ENCODE data around the gene BEAN1. TPM values are rescaled to one million over a fixed set of nuclear protein-coding genes. Genes with fewer than 3 reads are reported as not detected.

Gene BEAN1
- total RNA-seq, 6 experiments from 2014 or later, result not detected

- H3K4me1 Mint-ChIP-seq (ENCODE audit: low read depth), result peaks cover 16% of the 10 kb centered on the region
- no peak overlapping the region for H3K4me3 Mint-ChIP-seq
- peaks cover 6% of the 10 kb centered on the region; the same call in 1 of the 2 replicates for H3K9me3 Mint-ChIP-seq
- H3K36me3 Mint-ChIP-seq (ENCODE audit: low read depth), result no peaks in the 10 kb centered on the region
- TF ChIP-seq CTCF (IDR thresholded peaks at IDR 0.05), result no peak
- H3K27ac Mint-ChIP-seq, result no peak overlapping the region
- no peak for DNase-seq
- peaks cover 18% of the 10 kb centered on the region for H3K27me3 Mint-ChIP-seq (ENCODE audit: insufficient read depth)
These were observed 23.5 kb upstream of the BEAN1 start for GRCh38 chr16:66403531-66404145.

GRCh38 chr16:66405057-66405783, 21.9 kb upstream of the BEAN1 start:
- no peaks in the 10 kb centered on the region for H3K36me3 Mint-ChIP-seq (ENCODE audit: low read depth)
- peaks cover 13% of the 10 kb centered on the region for H3K27me3 Mint-ChIP-seq (ENCODE audit: insufficient read depth)
- TF ChIP-seq CTCF (IDR thresholded peaks at IDR 0.05), result no peak
- peaks cover 6% of the 10 kb centered on the region; the same call in 1 of the 2 replicates for H3K9me3 Mint-ChIP-seq
- H3K4me1 Mint-ChIP-seq (ENCODE audit: low read depth), result peaks cover 30% of the 10 kb centered on the region
- H3K27ac Mint-ChIP-seq, result no peak overlapping the region
- no peak for DNase-seq
- H3K4me3 Mint-ChIP-seq, result no peak overlapping the region

DNA sequence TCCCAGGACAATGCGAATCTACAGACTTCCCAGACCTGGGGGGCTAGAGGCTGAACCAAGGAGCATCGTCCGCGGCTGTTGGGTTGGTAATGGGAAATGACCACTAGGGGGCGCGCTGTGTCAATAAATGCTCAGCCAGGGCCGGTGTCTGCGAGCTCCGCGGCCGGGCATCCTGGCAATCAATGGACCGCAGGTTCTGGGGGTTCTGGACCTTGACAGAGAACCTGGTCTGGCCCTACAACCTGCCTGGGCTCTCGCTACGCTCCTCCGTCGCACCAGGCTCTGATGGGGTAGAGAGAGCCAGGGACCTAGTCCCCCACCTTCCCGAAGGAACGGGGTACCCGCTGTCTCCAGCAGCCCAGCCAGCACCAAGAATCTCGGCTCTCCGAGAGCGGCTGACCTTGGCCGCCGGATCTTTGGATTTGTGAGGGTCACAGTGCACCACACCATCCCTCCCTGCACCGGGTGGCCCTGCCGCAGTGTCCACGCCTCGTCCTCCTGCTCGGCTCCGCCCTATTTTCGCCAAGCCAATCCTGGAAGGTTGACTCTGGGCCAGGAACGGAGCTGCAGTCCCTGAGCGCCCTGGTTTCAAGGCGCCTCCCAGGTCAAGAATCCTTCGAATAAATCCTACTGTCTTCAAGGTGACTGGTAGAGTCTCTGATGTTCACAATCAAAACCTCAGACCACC, 20.4 kb upstream of the BEAN1 start:
- peaks cover 8% of the 10 kb centered on the region for H3K36me3 Mint-ChIP-seq (ENCODE audit: low read depth)
- H3K27me3 Mint-ChIP-seq (ENCODE audit: insufficient read depth), result peaks cover 12% of the 10 kb centered on the region
- H3K4me3 Mint-ChIP-seq, result peak overlapping the region; percentile 86
- peaks cover 30% of the 10 kb centered on the region for H3K4me1 Mint-ChIP-seq (ENCODE audit: low read depth)
- H3K9me3 Mint-ChIP-seq, result peaks cover 6% of the 10 kb centered on the region
- TF ChIP-seq CTCF (IDR thresholded peaks at IDR 0.05), result peak; percentile 99
- DNase-seq, result peak; percentile 62
- peak overlapping the region; percentile 62 for H3K27ac Mint-ChIP-seq

GRCh38 chr16:66408163-66409048, 18.7 kb upstream of the BEAN1 start:
- Mint-ChIP-seq H3K27me3 (ENCODE audit: insufficient read depth) (peaks cover 7% of the 10 kb centered on the region), H3K9me3 (peaks cover 11% of the 10 kb centered on the region), H3K4me1 (ENCODE audit: low read depth) (peaks cover 30% of the 10 kb centered on the region), H3K27ac (peak overlapping the region; percentile 98), H3K4me3 (peak overlapping the region; percentile 86), H3K36me3 (ENCODE audit: low read depth) (peaks cover 12% of the 10 kb centered on the region)
- peak; percentile 75 for DNase-seq
- TF ChIP-seq CTCF (IDR thresholded peaks at IDR 0.05), result no peak

GRCh38 chr16:66409156-66409555, 17.9 kb upstream of the BEAN1 start:
- H3K27me3 Mint-ChIP-seq (ENCODE audit: insufficient read depth), result peaks cover 4% of the 10 kb centered on the region
- peaks cover 30% of the 10 kb centered on the region for H3K4me1 Mint-ChIP-seq (ENCODE audit: low read depth)
- TF ChIP-seq CTCF (IDR thresholded peaks at IDR 0.05), result no peak
- H3K9me3 Mint-ChIP-seq, result peaks cover 11% of the 10 kb centered on the region
- peaks cover 12% of the 10 kb centered on the region for H3K36me3 Mint-ChIP-seq (ENCODE audit: low read depth)
- peak overlapping the region; percentile 98 for H3K27ac Mint-ChIP-seq
- H3K4me3 Mint-ChIP-seq, result peak overlapping the region; percentile 86
- peak; percentile 40 for DNase-seq
